IMR-90 (cell line): Measurements from ENCODE around the gene DHX15. TPM values are rescaled to one million over a fixed set of nuclear protein-coding genes. Genes with fewer than 3 reads are reported as not detected.

Experiments
- ATAC-seq: fragments of 200-7000 bp; cut with Tn5 transposase; 2 replicates; pipeline ENCODE4 v1.9.1; 2020; ENCODE audit warnings: low read depth, mild to moderate bottlenecking, moderate library complexity
- BruUV-seq: library from RNA; stranded (reverse); fragments of 400-500 nt; replicated peaks from 2 replicates; lab custom pipeline; 2021; lab: Mats Ljungman, UMichigan
- CTCF ChIA-PET: fragments of 300-600 bp; formaldehyde crosslinking; extraction: SDS; loops from one replicate; lab custom pipeline; 2021; ENCODE audit warnings: antibody characterized with exemption; lab: Yijun Ruan, JAX
- POLR2A ChIA-PET: fragments of 300-600 bp; sonication (Branson Sonifier 250); formaldehyde crosslinking; loops from one replicate; lab custom pipeline; 2022; ENCODE audit warnings: antibody characterized with exemption; ENCODE audit not compliant: unreplicated experiment; lab: Charles Lee
- DNase-seq: peaks from one replicate; pipeline ENCODE4 v3.0.0; 2013
- H2AFZ ChIP-seq: replicated peaks from 2 replicates; pipeline ENCODE3; 2013; ENCODE audit warnings: low read length, mild to moderate bottlenecking; ENCODE audit not compliant: poor library complexity
- H2AK5ac ChIP-seq: 2 replicates; pipeline ENCODE4 v1.6.1; 2013; ENCODE audit warnings: low read depth, low read length, inconsistent platforms
- H2AK9ac ChIP-seq: replicated peaks from 2 replicates; pipeline ENCODE3; 2013; ENCODE audit warnings: mild to moderate bottlenecking, low read depth, low read length, moderate library complexity; ENCODE audit not compliant: poor library complexity
- H2BK120ac ChIP-seq: 2 replicates; pipeline ENCODE4 v1.6.1; 2013; ENCODE audit warnings: low read depth, low read length, inconsistent platforms
- H2BK15ac ChIP-seq: 3 replicates; pipeline ENCODE4 v1.6.1; 2013; ENCODE audit warnings: low read depth, low read length, inconsistent platforms
- H2BK20ac ChIP-seq: 2 replicates; pipeline ENCODE4 v1.6.1; 2013; ENCODE audit warnings: low read depth, mild to moderate bottlenecking, inconsistent platforms, low read length, moderate library complexity
- H2BK5ac ChIP-seq: 2 replicates; pipeline ENCODE4 v1.6.1; 2013; ENCODE audit warnings: mild to moderate bottlenecking, low read depth, low read length, inconsistent platforms; ENCODE audit not compliant: poor library complexity, severe bottlenecking
- H3K14ac ChIP-seq: replicated peaks from 2 replicates; pipeline ENCODE4 v1.6.1; 2013; ENCODE audit warnings: low read depth, low read length, inconsistent platforms
- H3K18ac ChIP-seq: 2 replicates; pipeline ENCODE4 v1.6.1; 2013; ENCODE audit warnings: low read depth, low read length, control low read depth
- H3K23ac ChIP-seq: 2 replicates; pipeline ENCODE4 v1.6.1; 2013; ENCODE audit warnings: low read depth, low read length, inconsistent platforms
- H3K27ac ChIP-seq: 2 replicates; pipeline ENCODE4 v1.5.1; 2013; ENCODE audit warnings: mild to moderate bottlenecking, control low read depth, low read length; ENCODE audit not compliant: insufficient read depth
- H3K27me3 ChIP-seq: 2 replicates; pipeline ENCODE4 v1.6.1; 2013; ENCODE audit warnings: low read length; ENCODE audit not compliant: control insufficient read depth, insufficient read depth
- H3K36me3 ChIP-seq: 2 replicates; pipeline ENCODE4 v1.6.1; 2013; ENCODE audit warnings: low read length, mixed read lengths; ENCODE audit not compliant: control insufficient read depth, insufficient read depth
- H3K4ac ChIP-seq: 2 replicates; pipeline ENCODE4 v1.6.1; 2013; ENCODE audit warnings: low read depth, low read length, inconsistent platforms
- H3K4me1 ChIP-seq: 2 replicates; pipeline ENCODE4 v1.6.1; 2013; ENCODE audit warnings: low read length, mixed read lengths; ENCODE audit not compliant: control insufficient read depth, insufficient read depth
- H3K4me2 ChIP-seq: 2 replicates; pipeline ENCODE4 v1.6.1; 2013; ENCODE audit warnings: low read depth, mild to moderate bottlenecking, control low read depth, low read length, moderate library complexity
- H3K4me3 ChIP-seq: 2 replicates; pipeline ENCODE4 v1.5.1; 2013; ENCODE audit warnings: low read depth, mild to moderate bottlenecking, control low read depth, low read length, moderate library complexity; ENCODE audit not compliant: insufficient read depth
- H3K56ac ChIP-seq: 2 replicates; pipeline ENCODE4 v1.6.1; 2013; ENCODE audit warnings: low read length, inconsistent platforms; ENCODE audit not compliant: insufficient read depth; ENCODE audit errors: extremely low read depth
- H3K79me1 ChIP-seq, 2 experiments: 2 replicates each; pipeline ENCODE4 v1.6.1; 2013; ENCODE audit warnings: low read length in 2 of 2, inconsistent platforms in 1 of 2, low read depth in 1 of 2
- H3K9ac ChIP-seq: 2 replicates; pipeline ENCODE4 v1.6.1; 2013; ENCODE audit warnings: low read depth, low read length, control low read depth
- H3K9me1 ChIP-seq: 2 replicates; pipeline ENCODE4 v1.6.1; 2013; ENCODE audit warnings: low read length, inconsistent platforms; ENCODE audit not compliant: insufficient read depth
- H3K9me3 ChIP-seq: 2 replicates; pipeline ENCODE4 v1.6.1; 2013; ENCODE audit warnings: low read length; ENCODE audit not compliant: control insufficient read depth, insufficient read depth
- H4K20me1 ChIP-seq: 2 replicates; pipeline ENCODE4 v1.6.1; 2013; ENCODE audit warnings: low read length, inconsistent platforms; ENCODE audit not compliant: insufficient read depth
- H4K5ac ChIP-seq: 2 replicates; pipeline ENCODE4 v1.6.1; 2013; ENCODE audit warnings: mild to moderate bottlenecking, low read depth, low read length, control low read depth
- H4K8ac ChIP-seq, 2 experiments: 2 replicates each; pipeline ENCODE4 v1.6.1; 2013; ENCODE audit warnings: low read depth in 2 of 2, low read length in 2 of 2, control low read depth in 1 of 2, inconsistent platforms in 1 of 2
- H4K91ac ChIP-seq: 2 replicates; pipeline ENCODE4 v1.6.1; 2013; ENCODE audit warnings: low read depth, low read length, inconsistent platforms; ENCODE audit not compliant: insufficient read depth
- BHLHE40 ChIP-seq: fragments of 150-350 bp; IDR thresholded peaks from 2 replicates; pipeline ENCODE4 v1.6.1; 2016; ENCODE audit warnings: mild to moderate bottlenecking, low read depth, low read length
- CEBPB ChIP-seq: IDR thresholded peaks from 2 replicates; pipeline ENCODE4 v1.6.1; 2012; ENCODE audit warnings: low read depth, low read length, improper control_type of control experiment
- CHD1 ChIP-seq: IDR thresholded peaks from 2 replicates; pipeline ENCODE4 v1.6.1; 2012; ENCODE audit warnings: low read depth, low read length, improper control_type of control experiment
- CTCF ChIP-seq: conservative IDR thresholded peaks from 2 replicates; pipeline ENCODE4 v1.5.1; 2012; ENCODE audit warnings: mild to moderate bottlenecking, low read depth, low read length, improper control_type of control experiment
- FOS ChIP-seq: fragments of 150-350 bp; IDR thresholded peaks from 2 replicates; pipeline ENCODE4 v1.6.1; 2016; ENCODE audit warnings: low read depth, low read length
- MAFK ChIP-seq: IDR thresholded peaks from 2 replicates; pipeline ENCODE4 v1.6.1; 2012; ENCODE audit warnings: low read depth, low read length, improper control_type of control experiment
- MAZ ChIP-seq: IDR thresholded peaks from 2 replicates; pipeline ENCODE4 v1.6.1; 2012; ENCODE audit warnings: low read depth, mild to moderate bottlenecking, low read length, improper control_type of control experiment, moderate library complexity, borderline replicate concordance
- MXI1 ChIP-seq: IDR thresholded peaks from 2 replicates; pipeline ENCODE4 v1.6.1; 2012; ENCODE audit warnings: low read depth, mild to moderate bottlenecking, low read length, moderate library complexity, borderline replicate concordance
- NFE2L2 ChIP-seq: fragments of 150-350 bp; IDR thresholded peaks from 2 replicates; pipeline ENCODE4 v1.6.1; 2016; ENCODE audit warnings: low read depth, mild to moderate bottlenecking, low read length
- POLR2A ChIP-seq: IDR thresholded peaks from 2 replicates; pipeline ENCODE4 v1.6.1; 2012; ENCODE audit warnings: mild to moderate bottlenecking, low read depth, low read length
- RAD21 ChIP-seq: IDR thresholded peaks from 2 replicates; pipeline ENCODE4 v1.6.1; 2012; ENCODE audit warnings: low read length, improper control_type of control experiment
- RCOR1 ChIP-seq: IDR thresholded peaks from 2 replicates; pipeline ENCODE4 v1.6.1; 2012; ENCODE audit warnings: mild to moderate bottlenecking, low read length, improper control_type of control experiment; ENCODE audit not compliant: insufficient replicate concordance
- USF2 ChIP-seq: fragments of 150-350 bp; IDR thresholded peaks from 2 replicates; pipeline ENCODE4 v1.6.1; 2017; ENCODE audit warnings: mild to moderate bottlenecking, antibody characterized with exemption, low read length, low read depth
- WGBS, 2 experiments: methylation state at CpG; one replicate each; pipeline versions ENCODE4 v1.1.5 to v1.1.7; 2013; ENCODE audit warnings: missing lambda C conversion rate in 2 of 2; ENCODE audit not compliant: insufficient read length in 1 of 2; ENCODE audit errors: extremely low coverage in 2 of 2; 5-methylcytosine and 5-hydroxymethylcytosine counted together
- dilution Hi-C: fragments of 300-500 bp; cut with HindIII; formaldehyde crosslinking; loops from one replicate; pipeline ENCODE4 v1.14.3; 2018; ENCODE audit warnings: low sequenced_read_pairs; ENCODE audit not compliant: unreplicated experiment
- in situ Hi-C: fragments of 300-500 bp; cut with MboI; formaldehyde crosslinking; loops from 3 replicates; pipeline ENCODE4 v1.14.3; 2019; ENCODE audit warnings: low sequenced_read_pairs, inconsistent platforms, mixed read lengths
- intact Hi-C: fragments of 100-400 bp; cut with micrococcal nuclease; formaldehyde crosslinking; loops from 2 replicates; pipeline ENCODE4 v1.10.0; 2022
- polyA plus RNA-seq, 3 experiments: library from polyadenylated mRNA; depleted of rRNA; stranded (reverse); fragments of >200 nt; gene quantifications; 2 replicates each; pipeline ENCODE4 v1.2.3, GENCODE V29; 2012; ENCODE audit warnings: low replicate concordance in 1 of 3
- total RNA-seq: library from RNA; depleted of rRNA; stranded (reverse); fragments of >200 nt; gene quantifications from 2 replicates; pipeline ENCODE4 v1.2.3, GENCODE V29; 2012
- TF ChIP-seq, protein P1 (sequence below): fragments of 150-350 bp; IDR thresholded peaks from 2 replicates; pipeline ENCODE4 v1.6.1; 2016; ENCODE audit warnings: low read depth, mild to moderate bottlenecking, low read length, moderate library complexity, borderline replicate concordance

The DHX15 gene
- total and polyA plus RNA-seq, 2 of the 4 experiments (the other 2 are of a cell fraction), result 97.9 to 172 TPM

DNA sequence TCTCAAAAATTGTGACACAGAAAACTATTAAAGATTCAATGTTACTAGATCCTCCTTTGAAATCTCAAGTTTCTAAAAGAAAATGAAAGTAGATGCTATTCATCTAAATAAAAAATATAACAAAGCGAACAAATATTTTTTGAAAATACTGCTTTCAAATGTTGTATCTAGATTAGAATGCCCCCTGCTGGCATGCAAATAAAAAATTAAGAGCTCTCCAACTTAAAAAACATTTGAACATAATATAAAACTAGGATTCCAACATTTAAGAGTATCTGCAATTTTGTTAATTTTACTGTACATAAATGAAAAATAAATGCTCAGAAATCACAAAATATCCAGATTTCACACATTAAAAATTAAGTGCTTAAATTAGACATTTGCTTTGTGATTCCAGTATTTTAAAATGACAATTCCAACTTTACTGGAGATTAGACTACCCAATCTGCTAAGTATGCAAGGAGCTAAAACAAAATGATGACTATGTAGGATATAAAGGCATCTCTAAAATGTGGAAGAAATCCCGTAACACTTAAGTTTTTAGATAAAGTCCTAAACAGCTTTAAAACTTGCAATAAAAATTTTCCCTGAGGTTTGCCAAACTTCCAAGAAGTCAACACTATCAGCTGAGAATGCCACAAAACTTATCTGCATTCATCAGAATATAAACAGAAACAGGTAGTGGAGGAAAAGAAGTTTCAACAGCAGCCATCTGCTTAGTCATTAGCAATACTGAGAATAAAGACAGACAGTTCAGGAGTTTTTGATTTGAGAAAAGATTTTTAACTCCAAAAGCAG lies 32.7 kb downstream of the DHX15 start:
- BruUV-seq, result no TSS peak

More for the DNA sequence above, 32.7 kb downstream of the DHX15 start:
- CTCF ChIA-PET, result interaction anchor here (1.4 to 2.3 kb wide), 2 partner anchors 24 to 63 kb away, joined by 3 to 8 read pairs; no protein-coding TSS in a partner anchor
- peak overlapping the region; percentile 19 for H3K4me2 ChIP-seq
- intact Hi-C loops, result loop anchor here (1.0 kb wide), 1 partner anchor 63 kb away; no protein-coding TSS in a partner anchor
- no peak overlapping the region for H3K9ac ChIP-seq
- POLR2A ChIA-PET, result no interaction called here
- no peak overlapping the region for H3K4ac ChIP-seq
- H3K4me1 ChIP-seq, result peaks cover 7% of the 10 kb centered on the region
- no peak overlapping the region for H2BK20ac ChIP-seq
- H2AFZ ChIP-seq, result no peak overlapping the region
- H2AK5ac ChIP-seq, result no peak overlapping the region
- H2BK120ac ChIP-seq, result no peak overlapping the region
- H3K36me3 ChIP-seq, result peaks cover 24% of the 10 kb centered on the region
- H3K27me3 ChIP-seq, result no peaks in the 10 kb centered on the region
- dilution Hi-C loops, result no loop called here
- H2BK15ac ChIP-seq, result no peak overlapping the region
- peak overlapping the region; percentile 67 for H2BK5ac ChIP-seq
- no CpG with 5 or more reads among the region's 2 CpGs for WGBS, 2 experiments
- no peaks in the 10 kb centered on the region for H3K9me3 ChIP-seq
- peaks cover 68% of the 10 kb centered on the region for H4K20me1 ChIP-seq
- H3K9me1 ChIP-seq, result no peaks in the 10 kb centered on the region; the same call in 1 of the 2 replicates
- H4K91ac ChIP-seq, result no peak overlapping the region
- H4K5ac ChIP-seq, result no peak overlapping the region
- H3K14ac ChIP-seq, result no peak overlapping the region
- H3K27ac ChIP-seq, result peak overlapping the region; percentile 59; the same call in 1 of the 2 replicates
- no peak overlapping the region for H3K18ac ChIP-seq
- H2AK9ac ChIP-seq, result no peak overlapping the region
- no peak overlapping the region for H3K56ac ChIP-seq
- peak; percentile 70 for DNase-seq
- H3K4me3 ChIP-seq, result no peak overlapping the region
- H3K79me1 ChIP-seq, result peaks cover 25 to 60% of the 10 kb centered on the region in 2 experiments
- no peak overlapping the region for H3K23ac ChIP-seq
- TF ChIP-seq NFE2L2 (no peak), MXI1 (no peak), USF2 (no peak), CTCF (peak; percentile 51), CEBPB (no peak; the same call in 1 of the 2 replicates), FOS (no peak), CHD1 (no peak), BHLHE40 (no peak), RCOR1 (no peak), MAFK (peak; percentile 6; the same call in 1 of the 2 replicates), RAD21 (no peak), POLR2A (no peak), MAZ (no peak)
- TF ChIP-seq, protein P1, sequence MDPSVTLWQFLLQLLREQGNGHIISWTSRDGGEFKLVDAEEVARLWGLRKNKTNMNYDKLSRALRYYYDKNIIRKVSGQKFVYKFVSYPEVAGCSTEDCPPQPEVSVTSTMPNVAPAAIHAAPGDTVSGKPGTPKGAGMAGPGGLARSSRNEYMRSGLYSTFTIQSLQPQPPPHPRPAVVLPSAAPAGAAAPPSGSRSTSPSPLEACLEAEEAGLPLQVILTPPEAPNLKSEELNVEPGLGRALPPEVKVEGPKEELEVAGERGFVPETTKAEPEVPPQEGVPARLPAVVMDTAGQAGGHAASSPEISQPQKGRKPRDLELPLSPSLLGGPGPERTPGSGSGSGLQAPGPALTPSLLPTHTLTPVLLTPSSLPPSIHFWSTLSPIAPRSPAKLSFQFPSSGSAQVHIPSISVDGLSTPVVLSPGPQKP, result no peak
- peak; percentile 61 for ATAC-seq
- H4K8ac ChIP-seq, result no peak overlapping the region
- in situ Hi-C loops, result no loop called here
